K562 (cell line): ENCODE data around the gene MUC5AC. TPM values are rescaled to one million over a fixed set of nuclear protein-coding genes. Genes with fewer than 3 reads are reported as not detected.

Experiments
- ATAC-seq: fragments of 200-7000 bp; cut with Tn5 transposase; 3 replicates; pipeline ENCODE4 v1.9.1; 2020; ENCODE audit warnings: moderate library complexity
- BruUV-seq: library from RNA; stranded (reverse); fragments of 400-500 nt; replicated peaks from 2 replicates; lab custom pipeline; 2021; lab: Mats Ljungman, UMichigan
- CTCF ChIA-PET: fragments of 300-600 bp; formaldehyde crosslinking; extraction: SDS; loops from one replicate; lab custom pipeline; 2021; ENCODE audit warnings: low intra/inter-chr PET ratio; lab: Yijun Ruan, JAX
- POLR2A ChIA-PET: fragments of 300-600, 350-650 bp; sonication (Branson Sonifier 250); formaldehyde crosslinking; extraction: SDS; loops from one replicate; lab custom pipeline; 2021; ENCODE audit warnings: antibody characterized with exemption, inconsistent platforms; lab: Yijun Ruan, JAX
- DNase-seq, 4 experiments: peaks; one replicate each; pipeline versions ENCODE4 v3.0.0 to v3.0.0-alpha.2; 2011 to 2018; ENCODE audit warnings: low spot score in 3 of 4, mixed read lengths in 3 of 4; ENCODE audit errors: extremely low read depth in 1 of 4
- FAIRE-seq: peaks from 2 replicates; lab custom pipeline; 2011; peaks lifted over from hg19 to GRCh38; lab: Jason Lieb, UNC
- H2AFZ ChIP-seq: 2 replicates; pipeline ENCODE4 v1.6.0; 2011; ENCODE audit warnings: low read depth, low read length, control low read depth, inconsistent platforms
- H3K27ac ChIP-seq: fragments of 200-600 bp; 3 replicates; pipeline ENCODE4 v1.8.0; 2011; ENCODE audit warnings: low read depth, mild to moderate bottlenecking, control low read depth, inconsistent platforms, low read length, moderate library complexity, mixed read lengths; ENCODE audit errors: extremely low read depth
- H3K27me3 ChIP-seq, 2 experiments: fragments of 300-600 bp in 1 of 2; 2 replicates in 1 of 2; 3 replicates in 1 of 2; pipeline versions ENCODE4 v1.6.0 to v1.8.0; 2011; ENCODE audit warnings: inconsistent platforms in 2 of 2, low read length in 2 of 2, mild to moderate bottlenecking in 1 of 2, mixed read lengths in 1 of 2, moderate library complexity in 1 of 2; ENCODE audit not compliant: control insufficient read depth in 2 of 2, insufficient read depth in 2 of 2
- H3K36me3 ChIP-seq: fragments of 300-600 bp; 3 replicates; pipeline ENCODE4 v1.8.0; 2011; ENCODE audit warnings: mild to moderate bottlenecking, low read length, inconsistent platforms; ENCODE audit not compliant: control insufficient read depth, insufficient read depth
- H3K4me1 ChIP-seq, 2 experiments: fragments of 200-600 bp in 1 of 2; replicated peaks in 1 of 2; 2 replicates in 1 of 2; 3 replicates in 1 of 2; pipeline versions ENCODE4 v1.5.1 to v1.8.0; 2011; ENCODE audit warnings: inconsistent platforms in 2 of 2, low read length in 2 of 2, mild to moderate bottlenecking in 1 of 2, mixed read lengths in 1 of 2, moderate library complexity in 1 of 2; ENCODE audit not compliant: control insufficient read depth in 2 of 2, insufficient read depth in 2 of 2
- H3K4me2 ChIP-seq: 2 replicates; pipeline ENCODE4 v1.6.1; 2011; ENCODE audit warnings: low read length, control low read depth, inconsistent platforms, mixed read lengths; ENCODE audit not compliant: insufficient read depth
- H3K4me3 ChIP-seq: fragments of 200-600 bp; sonication (generic), shearing (Covaris generic); 2 replicates; pipeline ENCODE4 v1.5.1; 2016; ENCODE audit warnings: control low read depth, inconsistent platforms
- H3K79me2 ChIP-seq: fragments of 200-600 bp; 3 replicates; pipeline ENCODE4 v1.8.0; 2011; ENCODE audit warnings: low read length, inconsistent platforms; ENCODE audit not compliant: control insufficient read depth, insufficient read depth
- H3K9ac ChIP-seq, 2 experiments: 2 replicates each; pipeline versions ENCODE4 v1.6.0 to v1.6.1; 2011; ENCODE audit warnings: low read depth in 2 of 2, low read length in 2 of 2, control low read depth in 1 of 2, inconsistent platforms in 1 of 2, mild to moderate bottlenecking in 1 of 2, mixed read lengths in 1 of 2; ENCODE audit not compliant: insufficient read depth in 1 of 2
- H3K9me1 ChIP-seq: one replicate; pipeline ENCODE4 v1.6.0; 2011; ENCODE audit warnings: inconsistent platforms, mild to moderate bottlenecking, low read length, moderate library complexity; ENCODE audit not compliant: control insufficient read depth, insufficient read depth
- H3K9me3 ChIP-seq: replicated peaks from 2 replicates; pipeline ENCODE4 v1.5.1; 2011; ENCODE audit warnings: low read depth, low read length, inconsistent platforms; ENCODE audit not compliant: control insufficient read depth, insufficient read depth
- H4K20me1 ChIP-seq: replicated peaks from 2 replicates; pipeline ENCODE4 v1.6.1; 2011; ENCODE audit warnings: low read length, inconsistent platforms, mixed read lengths; ENCODE audit not compliant: control insufficient read depth, insufficient read depth
- KLF16 ChIP-seq: IDR thresholded peaks from 2 replicates; pipeline ENCODE4 v1.6.1; 2016; ENCODE audit warnings: antibody characterized with exemption
- NCOA4 ChIP-seq: fragments of 450-650 bp; IDR thresholded peaks from 2 replicates; pipeline ENCODE4 v1.6.1; 2018; ENCODE audit warnings: mild to moderate bottlenecking; ENCODE audit not compliant: partially characterized antibody
- NCOA6 ChIP-seq: fragments of 450-650 bp; IDR thresholded peaks from 2 replicates; pipeline ENCODE4 v1.6.1; 2017; ENCODE audit warnings: mild to moderate bottlenecking
- ZBTB26 ChIP-seq: fragments of 450-650 bp; formaldehyde crosslinking; IDR thresholded peaks from 2 replicates; pipeline ENCODE4 v1.4.0; 2022; ENCODE audit warnings: missing genetic modification characterization
- whole genome bisulfite sequencing: fragments of 100-300 bp; shearing (Covaris generic); methylation state at CpG from one replicate; pipeline ENCODE4 v1.1.6; 2016; ENCODE audit warnings: low coverage, mixed read lengths; ENCODE audit not compliant: insufficient coverage; ENCODE audit errors: missing lambda C conversion rate; 5-methylcytosine and 5-hydroxymethylcytosine counted together
- in situ Hi-C: fragments of 300-500 bp; cut with MboI; formaldehyde crosslinking; loops from 4 replicates; pipeline ENCODE4 v1.15.0; 2018; ENCODE audit warnings: inconsistent platforms, mixed read lengths
- intact Hi-C: fragments of 100-400 bp; cut with micrococcal nuclease; formaldehyde crosslinking; loops from 2 replicates; pipeline ENCODE4 v1.14.2; 2022
- polyA plus RNA-seq, 8 experiments: library from polyadenylated mRNA; depleted of rRNA in 4 of 8; stranded (reverse) in 5 of 8; unstranded in 3 of 8; fragments of >200 nt; fragmentation: Nextera tagmentation in 2 of 8; fragmentation: Illumina TruSeq in 1 of 8; extraction: Ambion mirVana in 2 of 8; extraction: Trizol in 1 of 8; gene quantifications; 2 replicates each; pipeline versions ENCODE4 v1.2.1 to v1.2.3, GENCODE V29; 2011 to 2014; ENCODE audit warnings: inconsistent platforms in 1 of 8, missing spikeins in 1 of 8
- total RNA-seq, 7 experiments: library from RNA; depleted of rRNA in 6 of 7; stranded (reverse); fragments of >200 nt in 6 of 7; fragmentation: Illumina TruSeq in 2 of 7; extraction: Trizol in 2 of 7; gene quantifications; 2 replicates each; pipeline versions ENCODE4 v1.2.1 to v1.2.3, GENCODE V29; 2011 to 2021; ENCODE audit warnings: low replicate concordance in 1 of 7
- TF ChIP-seq, protein P1 (sequence below): fragments of 250-450 bp; sonication (Bioruptor Pico); IDR thresholded peaks from 2 replicates; pipeline ENCODE4 v1.4.0; 2020; ENCODE audit warnings: mild to moderate bottlenecking, moderate library complexity, borderline replicate concordance

MUC5AC gene
- total and polyA plus RNA-seq, 9 of the 15 experiments (the other 6 are each of a cell fraction or from before 2014, with no cell fraction given) = not detected

DNA sequence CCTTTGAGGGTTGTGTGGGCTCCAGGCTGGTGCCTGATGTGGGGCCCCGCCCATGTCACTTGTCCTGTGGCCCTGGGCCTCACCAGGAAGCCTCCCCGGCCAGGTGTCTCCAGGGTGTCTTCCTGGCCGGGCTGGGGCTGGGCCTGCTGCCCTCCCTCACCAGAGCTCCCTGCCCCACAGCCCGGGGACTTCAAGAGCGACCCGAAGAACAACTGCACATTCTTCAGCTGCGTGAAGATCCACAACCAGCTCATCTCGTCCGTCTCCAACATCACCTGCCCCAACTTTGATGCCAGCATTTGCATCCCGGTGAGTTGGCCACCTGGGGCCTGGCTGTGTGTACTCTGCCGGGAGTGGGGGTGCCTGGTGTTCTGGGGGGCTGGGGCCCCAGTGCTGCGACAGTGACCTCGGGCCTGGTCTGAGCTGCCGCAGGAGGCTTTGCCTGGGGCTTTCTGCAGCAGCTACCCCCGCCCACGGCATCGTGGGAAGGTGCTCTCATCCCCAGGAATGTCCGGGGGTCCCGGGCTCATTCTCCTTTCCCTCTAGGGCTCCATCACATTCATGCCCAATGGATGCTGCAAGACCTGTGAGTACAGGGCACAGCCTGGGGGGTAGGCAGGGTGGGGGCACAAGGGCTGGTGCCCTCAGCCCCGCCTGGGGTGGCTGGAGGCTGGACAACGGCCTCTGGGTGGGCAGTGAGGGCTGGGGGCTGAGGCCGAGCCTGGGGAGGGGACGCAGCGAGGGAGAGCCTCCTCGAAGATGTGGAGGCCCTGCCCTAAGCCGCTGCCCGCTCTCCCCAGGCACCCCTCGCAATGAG is 48.4 kb upstream of the MUC5AC start:
- no TSS peak for BruUV-seq
- H3K9me1 ChIP-seq = no peaks in the 10 kb centered on the region
- ATAC-seq (no peak), DNase-seq (no peak), FAIRE-seq (no peak)
- in situ Hi-C loops = no loop called here
- H3K4me1 ChIP-seq = peaks cover 0 to 34% of the 10 kb centered on the region in 2 experiments; a peak in 1 of 5 replicates
- POLR2A ChIA-PET = no interaction called here
- no peak overlapping the region for H3K4me3 ChIP-seq
- no peak for TF ChIP-seq KLF16
- no peak for TF ChIP-seq NCOA4
- TF ChIP-seq ZBTB26 = no peak
- TF ChIP-seq, protein P1, sequence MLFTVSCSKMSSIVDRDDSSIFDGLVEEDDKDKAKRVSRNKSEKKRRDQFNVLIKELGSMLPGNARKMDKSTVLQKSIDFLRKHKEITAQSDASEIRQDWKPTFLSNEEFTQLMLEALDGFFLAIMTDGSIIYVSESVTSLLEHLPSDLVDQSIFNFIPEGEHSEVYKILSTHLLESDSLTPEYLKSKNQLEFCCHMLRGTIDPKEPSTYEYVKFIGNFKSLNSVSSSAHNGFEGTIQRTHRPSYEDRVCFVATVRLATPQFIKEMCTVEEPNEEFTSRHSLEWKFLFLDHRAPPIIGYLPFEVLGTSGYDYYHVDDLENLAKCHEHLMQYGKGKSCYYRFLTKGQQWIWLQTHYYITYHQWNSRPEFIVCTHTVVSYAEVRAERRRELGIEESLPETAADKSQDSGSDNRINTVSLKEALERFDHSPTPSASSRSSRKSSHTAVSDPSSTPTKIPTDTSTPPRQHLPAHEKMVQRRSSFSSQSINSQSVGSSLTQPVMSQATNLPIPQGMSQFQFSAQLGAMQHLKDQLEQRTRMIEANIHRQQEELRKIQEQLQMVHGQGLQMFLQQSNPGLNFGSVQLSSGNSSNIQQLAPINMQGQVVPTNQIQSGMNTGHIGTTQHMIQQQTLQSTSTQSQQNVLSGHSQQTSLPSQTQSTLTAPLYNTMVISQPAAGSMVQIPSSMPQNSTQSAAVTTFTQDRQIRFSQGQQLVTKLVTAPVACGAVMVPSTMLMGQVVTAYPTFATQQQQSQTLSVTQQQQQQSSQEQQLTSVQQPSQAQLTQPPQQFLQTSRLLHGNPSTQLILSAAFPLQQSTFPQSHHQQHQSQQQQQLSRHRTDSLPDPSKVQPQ (CRISPR knock-in tag) = no peak
- no peak for TF ChIP-seq NCOA6
- H3K79me2 ChIP-seq = no peaks in the 10 kb centered on the region
- WGBS = under 1% methylated on average over 19 of the region's 28 CpGs
- no peak overlapping the region for H2AFZ ChIP-seq
- H3K27ac ChIP-seq = no peak overlapping the region
- CTCF ChIA-PET = no interaction called here
- no peaks in the 10 kb centered on the region for H3K9me3 ChIP-seq
- peaks cover 0 to 30% of the 10 kb centered on the region in 2 experiments; a peak in 2 of 5 replicates for H3K27me3 ChIP-seq
- intact Hi-C loops = no loop called here
- no peak overlapping the region for H3K9ac ChIP-seq
- H4K20me1 ChIP-seq = no peaks in the 10 kb centered on the region
- no peaks in the 10 kb centered on the region for H3K36me3 ChIP-seq
- no peak overlapping the region for H3K4me2 ChIP-seq
